ENCODE results near the gene PRPSAP2.

The PRPSAP2 gene

DNA sequence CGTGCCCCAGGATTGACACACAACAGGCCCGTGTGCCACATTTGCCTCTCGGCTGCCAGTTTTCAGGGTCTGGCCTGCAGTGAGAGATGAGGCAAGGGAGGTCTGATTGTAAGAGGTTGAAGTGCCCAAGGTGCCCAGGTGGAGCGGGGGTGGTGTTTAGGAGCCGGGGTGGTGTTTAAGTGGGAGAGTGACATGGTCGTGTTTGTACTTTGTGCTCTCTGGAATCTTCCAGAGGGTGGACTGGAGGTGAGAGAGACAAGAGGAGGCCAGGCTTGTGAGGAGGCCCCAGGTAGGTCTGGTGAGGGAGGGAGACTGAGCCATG lies 104.5 kb downstream of the PRPSAP2 start:
- no peak for DNase-seq (ENCODE audit: low read depth)

DNA sequence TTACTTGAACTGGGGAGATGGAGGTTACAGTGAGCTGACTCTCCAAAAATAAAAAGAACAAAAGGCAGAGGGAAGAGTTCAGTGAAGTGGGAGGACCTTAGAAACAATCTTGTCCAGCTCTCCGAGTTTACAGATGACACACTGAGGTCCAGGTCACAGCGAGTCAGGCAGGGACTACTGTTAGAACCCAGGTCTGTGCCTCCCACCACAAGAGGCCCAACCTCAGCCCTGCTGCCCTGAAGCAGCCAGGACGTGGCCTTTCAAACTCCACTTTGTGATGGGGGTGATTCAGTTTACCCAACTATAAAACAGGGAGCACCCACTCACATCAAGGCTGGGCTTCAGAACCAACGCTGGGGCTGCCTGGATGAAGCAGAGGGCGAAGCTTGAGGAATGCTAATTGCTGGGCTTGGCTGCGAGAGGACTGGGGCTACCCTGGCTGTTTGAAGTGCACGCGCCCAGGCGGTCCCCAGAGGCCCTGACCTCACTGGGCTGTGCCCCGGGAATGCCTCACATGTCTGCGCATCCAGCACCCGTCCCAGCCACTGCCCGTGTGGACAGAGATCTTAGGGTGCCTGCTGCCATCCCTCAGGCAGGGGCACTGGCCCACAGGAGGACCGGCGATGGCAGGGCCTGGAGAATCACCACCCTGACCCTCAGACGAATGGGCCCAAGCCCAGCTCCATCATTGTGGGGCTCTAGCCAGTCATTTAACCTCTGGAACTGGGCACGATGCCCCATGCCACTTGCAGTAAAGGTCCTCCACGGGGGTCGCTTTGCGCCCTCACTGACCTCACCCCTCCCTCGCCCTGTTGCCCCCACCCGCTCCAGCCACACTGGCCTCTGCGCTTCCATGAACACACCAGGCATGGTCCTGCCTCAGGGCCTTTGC lies 105.4 kb downstream of the PRPSAP2 start:
- no peak for DNase-seq (ENCODE audit: low read depth)

DNA sequence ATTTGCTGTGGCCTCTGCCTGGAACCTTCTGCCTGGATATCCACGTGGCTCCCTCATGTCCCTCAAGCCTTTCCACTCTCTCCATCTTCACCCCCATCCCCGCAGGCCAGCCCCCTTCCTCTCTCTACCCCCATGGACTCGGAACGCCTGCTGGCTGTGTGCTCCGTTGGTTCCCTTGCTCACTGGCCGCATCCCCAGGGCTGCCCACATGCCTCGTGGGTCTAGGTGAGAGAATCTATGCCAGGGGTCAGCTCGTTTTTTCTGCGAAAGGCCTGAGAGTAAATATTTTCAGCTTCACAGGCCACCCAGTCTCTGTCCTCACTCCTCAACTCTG lies 106.1 kb downstream of the PRPSAP2 start:
- DNase-seq (ENCODE audit: low read depth), result no peak

DNA sequence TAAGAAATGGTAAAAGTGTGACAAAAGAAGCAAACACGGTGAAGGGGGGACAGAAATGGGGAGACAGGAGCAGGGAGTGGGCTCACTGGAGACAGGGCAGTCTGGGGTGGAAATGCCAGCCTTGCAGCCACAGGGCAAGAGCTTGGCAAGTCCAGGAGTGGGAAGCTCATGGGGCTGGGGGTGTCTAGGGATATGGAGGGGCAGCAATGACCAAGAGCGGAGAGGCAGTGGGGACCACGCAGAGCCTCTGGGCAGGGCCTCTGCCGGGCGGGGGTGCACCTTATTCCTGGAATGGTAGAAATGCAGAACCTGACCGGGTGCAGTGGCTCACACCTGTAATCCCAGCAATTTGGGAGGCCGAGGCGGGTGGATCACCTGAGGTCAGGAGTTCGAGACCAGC lies 106.6 kb downstream of the PRPSAP2 start:
- DNase-seq (ENCODE audit: low read depth), result no peak

DNA sequence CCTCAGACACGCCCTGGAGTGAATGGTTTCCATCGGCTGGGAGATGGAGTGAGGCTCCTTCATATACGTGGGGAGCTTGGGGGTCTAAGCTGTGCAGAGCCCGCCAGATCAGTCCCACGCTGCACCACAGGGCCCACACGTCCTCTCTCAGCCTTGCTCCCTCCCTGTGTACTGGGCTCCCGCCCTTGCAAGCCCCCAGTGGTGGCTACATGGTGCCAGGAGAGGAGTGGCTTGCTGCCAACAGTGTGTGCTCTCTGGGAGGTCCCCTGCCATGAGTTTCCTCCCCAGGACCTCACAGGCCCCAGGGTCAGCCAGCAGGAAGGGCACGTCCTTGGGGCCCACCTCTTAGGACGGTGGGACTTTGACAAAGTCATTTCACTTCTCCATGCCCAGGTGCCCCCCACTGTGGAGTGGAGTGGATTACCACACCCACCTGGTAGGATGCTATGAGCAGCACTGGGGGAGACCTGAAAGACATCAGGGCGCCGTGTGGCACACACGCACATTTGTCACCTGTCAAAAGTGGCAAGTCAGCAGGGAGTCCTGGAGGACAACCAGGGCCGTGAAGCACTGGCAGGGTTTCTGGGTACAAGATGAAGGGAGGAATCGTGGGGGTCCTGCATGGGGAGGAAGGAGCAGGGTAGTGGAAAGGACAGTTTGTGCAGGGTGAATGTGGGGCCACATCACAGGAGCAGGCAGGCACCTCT lies 107.8 kb downstream of the PRPSAP2 start:
- DNase-seq (ENCODE audit: low read depth), result no peak

DNA sequence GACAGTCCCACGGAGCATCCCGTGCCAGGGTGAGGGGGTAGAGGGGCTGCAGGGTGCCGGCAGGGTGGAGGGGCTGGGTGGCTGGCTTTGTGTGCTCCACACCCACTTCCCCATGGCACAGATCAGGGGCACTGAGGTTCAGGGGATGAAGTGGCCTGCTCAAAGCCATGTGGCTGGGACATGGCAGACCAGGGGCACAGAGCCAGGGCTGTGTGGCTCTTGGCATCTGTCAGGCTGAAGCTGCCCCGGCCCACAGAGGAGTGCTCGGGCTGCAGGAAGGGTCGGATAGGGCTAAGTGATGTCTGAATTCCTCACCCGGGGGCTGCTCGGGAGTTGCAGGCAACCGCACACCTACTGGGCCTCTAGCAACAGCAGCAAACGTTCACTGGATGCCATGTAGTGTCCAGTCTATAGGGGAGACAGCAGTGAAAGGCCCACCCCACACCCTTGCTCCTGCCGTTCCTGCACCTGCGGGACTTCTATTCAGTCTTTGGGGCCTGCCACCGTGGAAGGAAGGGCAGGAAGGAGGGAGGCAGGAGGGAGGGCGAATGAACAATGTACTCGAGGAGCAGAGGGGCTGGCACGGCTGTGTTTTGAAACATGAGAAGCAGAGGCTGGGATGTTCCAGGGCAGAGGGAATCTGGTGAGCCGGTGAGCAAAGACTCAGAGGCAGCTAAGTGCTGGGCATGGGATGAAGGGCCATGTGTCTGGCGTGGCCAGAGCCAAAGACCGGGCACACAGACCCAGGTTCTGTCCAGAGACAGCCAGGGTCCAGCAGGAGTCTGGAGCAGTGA lies 109.1 kb downstream of the PRPSAP2 start:
- DNase-seq (ENCODE audit: low read depth), result no peak

DNA sequence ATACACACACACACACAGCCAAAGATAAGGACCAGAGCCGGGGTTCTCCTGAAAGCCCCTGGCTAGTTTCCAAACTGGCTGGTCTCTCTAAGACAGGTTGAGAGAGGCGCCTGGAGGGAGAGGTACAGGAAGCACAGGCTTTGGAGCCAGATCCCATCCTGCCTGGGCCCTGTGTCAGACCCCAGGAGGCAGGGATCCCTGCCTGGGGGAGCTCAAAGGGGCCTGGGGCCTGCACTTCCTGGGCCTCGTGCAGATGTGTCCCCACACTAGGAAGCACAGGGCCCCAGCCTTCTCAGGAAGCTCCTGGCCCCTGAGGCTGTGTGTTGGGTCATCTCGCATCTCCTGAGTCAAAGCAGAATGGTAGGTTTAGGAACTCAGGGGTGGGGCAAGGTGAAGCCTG lies 110.0 kb downstream of the PRPSAP2 start:
- no peak for DNase-seq (ENCODE audit: low read depth)

DNA sequence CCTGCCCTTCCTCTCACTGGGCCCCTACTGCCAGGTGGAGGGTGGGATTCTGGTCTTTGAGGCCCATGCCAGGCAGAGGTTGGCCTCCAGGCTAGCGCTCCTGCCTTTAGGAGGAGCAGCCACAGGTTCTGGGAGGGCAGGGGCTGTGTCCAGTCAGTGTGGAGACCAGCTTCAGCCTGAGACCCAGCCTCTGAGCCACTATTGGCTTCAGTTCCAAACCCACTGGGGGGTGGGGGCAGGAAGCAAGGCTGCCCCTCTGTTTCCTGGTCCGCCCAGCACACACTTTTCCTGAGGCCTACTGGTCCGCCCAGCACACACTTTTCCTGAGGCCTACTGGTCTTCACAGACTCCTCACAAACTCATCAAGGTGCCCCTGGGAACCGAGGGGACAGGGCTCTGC lies 110.4 kb downstream of the PRPSAP2 start:
- DNase-seq (ENCODE audit: low read depth), result no peak

DNA sequence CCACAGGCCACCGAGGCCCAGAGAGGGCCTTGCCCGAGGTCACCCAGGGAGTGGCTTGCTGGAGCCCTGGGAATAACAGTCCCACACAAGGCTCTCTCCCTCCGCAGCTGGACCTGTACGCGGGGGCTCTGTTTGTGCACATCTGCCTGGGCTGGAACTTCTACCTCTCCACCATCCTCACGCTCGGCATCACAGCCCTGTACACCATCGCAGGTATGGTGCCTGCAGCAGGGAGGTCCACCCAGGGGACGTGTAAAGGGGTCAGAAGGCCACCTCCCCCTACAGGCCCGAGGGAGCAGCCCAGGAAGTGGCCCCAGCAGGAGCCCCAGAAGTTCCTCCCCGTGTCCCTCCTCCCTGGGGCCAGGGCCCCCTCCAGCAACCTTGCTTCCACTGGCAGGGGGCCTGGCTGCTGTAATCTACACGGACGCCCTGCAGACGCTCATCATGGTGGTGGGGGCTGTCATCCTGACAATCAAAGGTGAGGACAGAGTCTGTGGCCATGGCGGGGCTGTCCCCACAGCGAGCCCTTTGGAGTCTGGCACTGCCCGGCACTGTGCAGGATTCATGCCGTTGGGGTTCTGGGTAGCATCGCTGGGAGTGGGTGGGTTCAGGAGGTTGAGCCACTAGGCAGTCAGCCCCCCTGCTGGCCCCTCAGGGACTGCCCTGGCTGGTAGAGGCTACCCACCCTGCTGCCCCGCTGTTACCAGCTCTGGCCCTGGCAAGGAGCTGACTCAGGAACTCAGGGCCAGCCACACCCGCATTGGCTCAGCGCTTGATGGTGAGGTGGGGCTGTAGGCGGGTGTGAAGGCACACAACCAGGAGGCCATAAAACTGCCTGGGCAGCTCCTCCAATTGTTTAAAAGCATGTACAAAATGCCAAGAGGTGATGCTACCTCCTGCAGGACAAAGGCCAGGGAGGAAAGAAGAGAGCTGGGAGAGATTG lies 111.3 kb downstream of the PRPSAP2 start:
- DNase-seq (ENCODE audit: low read depth), result no peak

DNA sequence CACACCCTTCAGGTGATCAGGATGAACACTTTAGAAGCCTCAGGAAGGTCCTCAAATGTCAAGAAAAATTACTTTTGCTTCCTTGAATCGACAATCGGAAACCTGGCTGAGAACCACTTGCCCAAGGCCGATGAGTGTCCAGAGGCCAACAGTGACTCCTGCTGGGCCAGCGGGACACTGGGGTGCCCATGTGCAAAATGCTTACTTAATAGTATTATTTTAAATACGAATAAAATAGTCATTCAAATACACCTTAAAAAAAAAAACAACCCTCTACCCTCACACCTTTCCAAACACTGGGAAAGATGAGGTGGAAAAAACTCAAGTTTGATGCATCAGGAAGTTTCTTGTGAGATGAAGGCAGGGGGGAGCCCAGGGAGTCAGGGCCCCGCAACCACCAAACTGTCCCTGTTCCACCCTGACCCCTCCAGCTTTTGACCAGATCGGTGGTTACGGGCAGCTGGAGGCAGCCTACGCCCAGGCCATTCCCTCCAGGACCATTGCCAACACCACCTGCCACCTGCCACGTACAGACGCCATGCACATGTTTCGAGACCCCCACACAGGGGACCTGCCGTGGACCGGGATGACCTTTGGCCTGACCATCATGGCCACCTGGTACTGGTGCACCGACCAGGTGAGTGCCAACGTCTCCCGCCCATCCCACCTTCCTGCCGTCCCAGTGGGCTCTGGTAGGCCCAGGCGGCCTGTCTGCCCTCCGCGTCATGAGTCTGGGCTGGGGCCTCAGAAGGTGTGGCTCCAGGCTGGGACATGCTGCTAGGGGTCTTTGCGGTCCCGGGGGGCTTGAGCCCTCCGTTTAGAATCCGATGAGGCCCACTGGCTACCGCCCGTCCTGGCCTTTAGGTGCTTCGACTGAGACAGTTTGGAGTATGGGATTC lies 112.9 kb downstream of the PRPSAP2 start:
- no peak for DNase-seq (ENCODE audit: low read depth)

DNA sequence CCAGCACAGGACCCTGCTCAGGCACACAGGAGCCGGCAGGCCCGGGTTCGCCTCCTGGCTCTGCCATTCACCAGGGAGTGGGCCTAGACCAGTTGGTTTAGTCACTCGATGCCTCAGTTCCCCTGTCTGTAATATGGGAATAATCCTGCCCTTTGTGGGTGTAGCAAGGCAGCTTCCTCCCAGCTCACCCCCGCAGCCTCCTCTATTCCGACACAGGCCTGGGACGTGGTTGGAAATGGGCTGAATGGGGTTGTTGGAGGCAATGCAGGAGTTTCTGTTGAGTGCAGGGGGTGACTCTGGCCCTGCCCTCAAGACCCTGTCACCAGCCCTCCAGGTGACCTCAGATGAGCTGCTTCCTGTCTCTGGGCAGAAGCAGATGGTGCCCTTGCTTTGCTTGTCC lies 113.9 kb downstream of the PRPSAP2 start:
- DNase-seq (ENCODE audit: low read depth), result no peak

DNA sequence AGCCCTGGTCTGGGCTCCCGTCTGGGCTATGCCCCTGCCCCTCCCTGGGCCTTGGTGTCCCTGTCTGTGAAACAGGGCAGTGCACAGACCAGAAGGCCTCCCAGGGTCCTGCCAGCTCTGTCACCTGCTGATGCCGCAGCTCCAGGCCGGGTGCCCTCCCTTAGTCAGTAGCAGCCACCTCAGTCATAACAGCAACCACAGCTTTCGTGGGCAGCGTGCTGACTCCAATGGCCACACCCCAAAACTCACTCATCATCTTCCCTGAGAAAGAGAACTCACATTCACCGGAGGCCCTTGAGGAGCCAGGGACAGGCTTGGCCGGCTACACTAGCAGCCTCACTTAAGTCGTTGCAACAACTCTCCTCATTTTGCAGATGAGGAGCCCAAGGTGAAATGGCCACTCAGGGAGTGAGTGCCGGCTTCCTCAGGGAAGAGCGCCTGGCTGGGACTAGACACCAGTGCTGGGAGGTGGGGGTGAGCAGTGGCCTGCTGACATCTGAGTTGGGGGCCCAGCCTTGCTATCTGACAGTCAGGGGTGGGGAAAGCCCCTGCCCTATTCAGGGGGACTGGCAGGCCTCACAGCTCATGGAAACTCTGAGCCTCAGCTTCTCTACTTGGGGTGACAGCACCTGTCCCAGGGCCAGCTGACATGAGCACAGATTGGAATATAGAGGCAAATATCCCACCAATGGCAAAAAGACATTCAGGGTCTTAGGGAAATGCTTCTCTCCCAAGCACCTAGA lies 116.6 kb downstream of the PRPSAP2 start:
- DNase-seq (ENCODE audit: low read depth), result no peak

DNA sequence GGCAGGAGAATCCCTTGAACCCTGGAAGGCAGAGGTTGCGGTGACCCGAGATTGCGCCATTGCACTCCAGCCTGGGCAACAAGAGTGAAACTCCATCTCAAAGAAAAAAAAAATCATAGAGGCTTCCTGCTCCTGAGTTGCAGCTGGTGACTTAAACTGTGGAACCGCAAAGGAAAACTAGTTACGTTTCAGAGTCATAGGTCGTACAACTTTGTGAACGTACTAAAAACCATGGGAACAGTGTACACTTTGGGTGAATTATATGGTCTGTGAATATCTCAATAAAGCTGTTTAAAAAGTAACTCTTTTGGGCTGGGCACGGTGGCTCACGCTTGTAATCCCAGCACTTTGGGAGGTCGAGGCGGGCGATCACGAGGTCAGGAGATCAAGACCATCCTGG lies 117.7 kb downstream of the PRPSAP2 start:
- no peak for DNase-seq (ENCODE audit: low read depth)

DNA sequence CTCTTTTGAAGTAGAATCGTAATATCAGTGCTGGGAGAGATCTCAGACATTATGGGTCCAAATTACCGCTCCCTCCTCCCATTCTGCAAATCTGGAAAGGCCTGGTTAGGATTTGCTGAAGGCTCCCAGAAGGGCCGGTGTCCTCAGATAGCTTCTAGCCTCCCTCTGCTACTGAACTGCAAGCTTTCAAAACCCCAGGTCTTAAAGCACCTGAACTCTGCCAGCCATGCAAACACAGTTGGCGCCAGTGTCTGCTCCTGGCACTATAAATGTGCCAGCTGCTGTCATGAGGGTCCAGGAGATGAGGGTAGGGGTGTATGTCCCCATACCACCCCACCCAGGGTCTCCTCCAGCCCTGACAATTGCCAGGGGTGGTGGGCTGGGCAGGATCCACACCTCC lies 118.3 kb downstream of the PRPSAP2 start:
- no peak for DNase-seq (ENCODE audit: low read depth)

DNA sequence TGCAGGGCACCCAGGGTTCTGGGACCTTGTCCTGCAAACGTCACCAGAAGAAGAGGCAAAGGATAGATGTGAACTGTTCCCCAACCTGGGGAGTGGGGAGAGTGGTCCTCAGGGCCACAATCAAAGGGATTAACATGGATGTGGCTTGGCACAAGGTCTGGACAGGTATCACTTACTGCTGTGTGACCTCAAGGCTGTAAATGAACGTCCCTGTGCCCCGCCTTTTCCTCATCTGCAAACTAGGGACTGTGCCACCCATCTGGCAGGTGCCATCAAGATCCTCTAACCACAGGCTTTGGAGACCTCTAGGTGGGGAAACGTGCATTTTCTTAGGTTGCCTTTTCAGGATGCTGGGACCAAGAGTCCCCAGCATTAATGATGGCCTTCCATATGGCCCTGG lies 119.1 kb downstream of the PRPSAP2 start:
- no peak for DNase-seq (ENCODE audit: low read depth)

DNA sequence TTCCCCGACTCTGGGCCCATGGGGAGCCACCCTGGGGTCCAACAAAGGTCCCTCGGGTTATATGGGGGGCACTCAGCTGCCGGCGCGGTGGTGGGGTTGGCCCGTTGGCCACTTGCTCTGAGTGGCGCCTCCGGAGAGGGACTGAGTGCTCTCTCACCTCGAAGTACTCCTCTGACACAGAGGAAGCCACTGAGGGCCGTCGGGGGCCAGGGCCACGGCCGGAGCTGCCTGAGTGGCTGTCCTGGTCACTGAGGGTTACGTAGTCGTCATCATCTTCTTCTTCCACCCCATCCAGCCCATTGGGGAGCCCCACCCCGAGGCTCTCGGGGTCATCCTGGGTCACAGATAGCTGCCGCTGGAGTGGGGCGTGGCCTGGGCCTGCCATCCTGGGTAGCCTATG lies 119.7 kb downstream of the PRPSAP2 start:
- DNase-seq (ENCODE audit: low read depth), result no peak

DNA sequence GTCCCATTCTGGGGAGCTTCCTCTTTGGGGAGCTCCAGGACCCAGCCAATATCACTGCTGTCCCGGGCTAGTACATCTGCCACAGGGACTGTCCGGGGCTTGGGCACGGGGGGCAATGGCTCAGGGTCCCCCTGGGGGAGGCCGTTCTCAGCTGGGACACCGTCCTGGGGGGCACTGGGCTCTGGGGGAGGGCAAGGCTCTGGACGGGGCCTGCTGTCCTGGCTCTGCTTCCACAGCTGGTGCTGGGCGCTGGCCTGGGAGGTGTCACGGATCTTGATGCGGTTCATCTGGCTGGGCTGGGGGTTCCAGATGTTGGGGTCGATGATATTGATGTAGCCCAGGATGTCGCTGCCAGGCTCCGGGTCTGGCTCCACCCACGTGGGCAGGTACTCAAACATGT lies 120.1 kb downstream of the PRPSAP2 start:
- no peak for DNase-seq (ENCODE audit: low read depth)

DNA sequence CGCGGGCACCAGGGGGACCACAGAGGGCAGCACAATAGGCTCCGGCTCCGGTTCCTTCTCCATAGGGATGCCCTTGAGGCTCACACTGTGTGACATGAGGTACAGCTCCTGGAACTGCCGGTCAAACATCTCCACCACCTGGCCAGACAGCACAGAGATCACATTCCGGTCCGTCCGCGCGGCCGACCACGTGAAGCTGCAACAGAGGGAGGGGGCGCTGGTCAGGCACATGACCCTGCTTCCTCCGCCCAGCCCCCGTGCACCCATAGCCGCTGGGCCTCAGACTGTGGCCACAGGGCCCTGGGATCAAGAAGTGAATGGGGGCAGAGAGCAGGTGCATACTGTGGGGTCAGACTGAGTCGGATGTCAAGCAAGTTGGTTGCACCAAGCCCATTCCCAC lies 120.7 kb downstream of the PRPSAP2 start:
- no peak for DNase-seq (ENCODE audit: low read depth)
